Fibroblast of skin of back (primary cell): Measurements from ENCODE around the gene CNTN6. TPM values are rescaled to one million over a fixed set of nuclear protein-coding genes. Genes with fewer than 3 reads are reported as not detected.
A peak's percentile ranks its signal among the peaks of the same experiment; 100 is the strongest.

ENCODE experiments used
- DNase-seq: peaks from one replicate; pipeline ENCODE4 v3.0.0-alpha.2; 2013
- polyA plus RNA-seq, 2 experiments: library from polyadenylated mRNA; unstranded; fragments of 120-200 nt; gene quantifications; one replicate each; pipeline ENCODE4 v1.2.1, GENCODE V29; 2013; ENCODE audit not compliant: insufficient read length in 2 of 2

Gene CNTN6
- 3.3 TPM for polyA plus RNA-seq (2013, experiment 1 of 2; ENCODE audit: insufficient read length)
- 2.1 TPM for polyA plus RNA-seq (2013, experiment 2 of 2; ENCODE audit: insufficient read length)

DNA sequence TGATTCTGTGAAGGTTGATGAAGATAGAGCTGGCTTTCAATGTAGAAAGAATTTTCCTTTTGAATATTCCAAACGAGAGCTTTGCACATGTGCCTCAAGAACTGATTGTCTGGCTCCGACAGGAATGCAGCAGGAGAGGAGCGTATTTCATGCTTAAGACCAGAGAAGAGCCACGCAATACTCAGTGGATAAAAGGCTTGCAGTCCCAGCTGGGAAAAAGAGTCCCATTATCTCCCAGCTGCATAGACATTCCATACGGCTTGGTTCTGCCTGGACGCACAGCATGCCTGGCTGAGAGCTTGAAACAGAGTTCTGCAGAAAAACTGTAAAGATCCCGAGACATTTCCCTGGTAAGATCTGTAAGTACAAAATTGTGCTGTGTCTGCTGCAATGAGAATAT is at the start of gene CNTN6:
TSS of gene CNTN6 (plus strand) at position 254 of the 400 bp plus-strand sequence. CDS start 54,985 bp downstream, outside the sequence.
- peak; percentile 46 for DNase-seq

DNA sequence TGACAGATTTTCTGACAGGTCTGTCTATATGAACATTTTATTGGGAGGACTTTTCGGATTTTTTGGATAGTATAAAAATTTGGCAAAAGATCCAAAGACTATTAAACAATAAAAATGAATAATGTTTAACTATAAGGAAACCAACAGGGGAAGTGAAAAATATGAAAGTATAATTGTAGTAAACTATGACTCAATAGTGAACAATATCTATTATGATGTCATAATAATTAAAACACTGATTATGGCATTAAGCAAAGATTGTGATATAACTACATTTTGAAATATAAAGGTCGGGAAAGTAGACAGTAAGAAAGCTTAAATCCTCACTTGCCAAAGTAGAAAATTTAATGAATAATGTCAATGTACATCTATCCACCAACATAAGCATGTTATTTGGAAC is 44.3 kb upstream of the CNTN6 start:
- DNase-seq, result no peak

DNA sequence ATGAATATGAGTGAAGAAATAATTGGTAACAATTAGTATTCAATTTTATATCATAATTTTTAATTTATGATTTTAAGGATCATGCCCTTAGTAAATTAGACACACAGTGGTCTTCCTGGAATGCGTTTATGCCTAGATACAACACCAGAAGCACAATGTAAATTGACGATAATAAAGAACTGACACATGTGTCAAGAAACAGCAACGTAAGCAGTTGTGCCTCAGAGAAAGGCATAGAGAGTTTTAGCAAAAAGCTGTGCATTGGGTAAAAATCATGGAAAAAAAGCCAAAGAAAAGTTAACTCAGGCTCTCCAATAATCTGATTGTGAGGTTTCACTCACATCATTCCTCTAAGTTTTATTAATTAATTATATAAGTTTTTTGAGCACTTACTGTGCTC is 37.0 kb upstream of the CNTN6 start:
- no peak for DNase-seq

DNA sequence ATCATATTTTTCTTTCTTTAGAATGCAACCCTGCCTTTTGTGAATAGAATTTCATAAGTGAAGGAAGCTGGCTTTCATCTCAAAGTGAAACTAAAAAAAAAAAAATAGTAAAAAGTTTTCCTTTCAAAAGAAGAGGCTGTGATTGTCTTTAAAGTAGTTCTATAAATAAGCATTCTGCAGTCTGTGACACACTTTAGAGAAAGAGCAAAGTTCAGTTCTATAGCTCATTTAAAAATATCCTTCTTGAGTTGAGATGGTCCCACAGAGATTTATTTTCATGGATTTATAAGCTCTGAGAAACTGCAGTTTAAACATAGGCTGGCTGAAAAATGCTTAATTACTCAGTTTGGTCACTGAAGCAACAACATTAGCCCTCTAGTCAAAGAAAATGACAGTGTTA is 36.1 kb upstream of the CNTN6 start:
- no peak for DNase-seq

DNA sequence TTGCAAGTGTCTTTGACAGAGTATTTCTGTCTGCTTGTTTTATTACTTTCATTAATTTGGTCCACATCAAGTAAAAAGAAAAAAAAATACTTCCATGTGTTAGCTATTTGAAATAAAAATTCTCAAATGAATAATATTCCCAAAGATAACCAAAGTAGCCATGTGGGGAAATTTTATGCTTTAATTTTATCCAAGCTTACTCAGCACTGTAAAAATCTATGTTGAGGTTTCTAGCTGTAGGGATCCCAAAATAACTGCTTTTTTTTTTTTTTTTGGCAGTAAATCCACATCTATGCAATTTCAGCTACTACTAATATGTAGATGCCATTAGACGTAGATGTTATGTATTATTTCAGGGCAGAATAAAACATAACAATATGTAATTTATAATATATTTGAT is 35.4 kb upstream of the CNTN6 start:
- no peak for DNase-seq

DNA sequence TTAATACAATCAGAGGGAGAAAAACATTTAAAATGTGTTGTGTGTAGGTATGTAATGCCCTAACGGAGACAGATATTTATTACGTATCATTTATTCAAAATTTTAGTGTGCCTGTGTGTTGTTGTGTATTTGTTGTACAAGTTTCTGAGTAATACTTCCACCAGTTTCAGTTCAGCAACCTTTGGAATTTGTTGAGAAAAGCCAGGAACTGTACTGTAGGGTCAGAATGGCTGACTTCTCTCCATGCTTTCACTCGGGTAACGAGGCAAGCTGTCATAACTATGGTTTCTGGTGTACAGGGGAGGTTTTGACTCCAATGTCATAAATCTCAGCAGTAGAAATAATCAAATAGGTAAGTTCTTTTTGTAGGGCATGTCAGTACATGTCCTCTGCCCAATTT is 23.8 kb upstream of the CNTN6 start:
- no peak for DNase-seq

DNA sequence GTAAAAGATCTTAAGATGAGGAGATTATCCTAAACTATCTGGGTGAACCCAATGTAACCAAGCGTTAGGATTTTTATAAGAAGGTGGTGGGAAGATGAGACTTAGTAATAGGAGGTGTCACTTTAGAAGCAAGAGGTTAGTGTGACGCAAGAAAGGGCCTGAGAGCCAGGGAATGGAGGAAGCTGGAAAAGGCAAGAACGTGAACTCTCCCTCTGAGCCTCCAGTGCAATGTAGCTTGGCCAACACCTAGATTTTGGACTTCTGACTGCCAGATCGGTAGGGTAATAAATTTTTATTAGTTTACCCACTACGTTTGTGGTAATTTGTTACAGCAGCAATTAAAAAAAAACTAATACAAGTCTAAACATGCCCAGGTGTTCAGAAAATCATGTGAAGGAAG is 20.8 kb upstream of the CNTN6 start:
- no peak for DNase-seq

DNA sequence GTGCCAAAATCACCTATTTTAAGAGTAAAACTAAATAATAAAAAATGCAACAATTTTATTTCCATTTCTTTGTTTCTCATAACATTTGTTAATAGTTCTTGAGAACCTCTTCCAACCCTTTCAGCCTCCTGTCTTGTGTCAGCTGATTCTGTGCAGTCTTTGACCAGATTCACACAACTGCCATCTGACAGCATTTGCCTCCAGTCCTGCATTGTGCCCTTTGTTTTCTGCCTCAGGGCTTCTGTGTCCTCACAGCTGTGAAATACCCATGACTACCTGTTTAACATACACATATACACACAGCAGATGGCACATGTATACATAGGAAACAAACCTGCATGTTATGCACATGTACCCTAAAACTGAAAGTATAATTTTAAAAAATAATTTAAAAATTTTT is 13.2 kb upstream of the CNTN6 start:
- no peak for DNase-seq

DNA sequence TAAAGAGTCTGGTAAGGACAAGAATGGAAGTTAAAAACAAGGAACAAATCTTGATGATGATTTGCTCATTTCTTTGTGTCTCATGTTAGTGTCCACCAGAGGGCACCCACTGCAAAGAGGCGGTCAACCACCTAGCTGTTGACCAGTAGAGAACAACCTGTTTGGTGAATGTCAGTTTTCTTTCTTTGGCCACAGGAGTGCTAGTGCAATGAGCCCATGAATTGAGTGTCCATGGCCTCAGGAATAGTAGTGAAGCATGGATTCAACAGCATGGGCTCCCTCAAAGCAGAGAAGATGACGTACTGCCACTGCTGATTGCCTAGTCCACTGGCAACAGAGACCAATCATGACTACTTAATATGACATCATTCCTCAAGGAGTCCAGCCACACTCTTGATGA is 10.7 kb upstream of the CNTN6 start:
- peak; percentile 63 for DNase-seq

DNA sequence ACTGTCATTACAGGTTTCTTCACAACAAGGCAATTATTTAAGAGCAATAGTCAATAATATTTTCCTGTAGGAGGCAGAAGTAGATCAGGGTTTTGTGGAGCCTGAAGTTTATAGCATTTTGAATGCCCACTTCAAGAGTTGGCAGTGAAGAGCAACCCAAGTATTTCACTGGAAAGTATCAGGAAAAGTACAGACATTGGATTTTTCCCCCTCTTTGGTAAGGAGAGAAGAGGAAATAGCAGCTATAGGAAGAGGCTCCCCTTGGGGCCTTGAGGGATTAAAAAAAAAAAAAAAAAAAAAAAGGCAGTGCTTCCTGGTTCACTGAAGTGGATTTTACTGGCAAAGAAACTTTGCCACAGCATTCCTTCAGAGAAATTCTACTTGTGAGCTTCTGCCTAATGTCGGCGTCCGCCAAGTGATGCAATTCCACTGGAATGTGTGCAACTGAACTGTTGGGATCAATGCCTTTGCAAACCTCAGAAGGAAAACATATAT is 5.7 kb upstream of the CNTN6 start:
- peak; percentile 98 for DNase-seq

DNA sequence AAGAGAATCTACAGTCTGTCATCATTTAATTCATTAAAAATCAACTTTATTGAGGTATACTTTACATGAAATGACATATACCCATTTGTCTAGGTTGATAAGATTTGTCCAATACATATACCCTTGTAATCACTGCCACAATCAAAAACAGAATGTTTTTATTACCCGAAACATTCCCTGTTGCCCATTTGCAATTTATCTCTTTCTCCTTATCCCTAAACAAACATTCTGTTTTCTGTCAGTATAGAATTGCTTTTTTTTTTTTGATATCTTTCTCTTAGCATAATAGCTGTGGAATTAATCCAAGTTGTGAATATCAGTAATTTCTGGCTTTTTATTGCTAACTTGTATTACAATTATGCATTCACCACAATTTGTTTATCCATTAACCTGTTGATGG is 4.3 kb upstream of the CNTN6 start:
- no peak for DNase-seq

DNA sequence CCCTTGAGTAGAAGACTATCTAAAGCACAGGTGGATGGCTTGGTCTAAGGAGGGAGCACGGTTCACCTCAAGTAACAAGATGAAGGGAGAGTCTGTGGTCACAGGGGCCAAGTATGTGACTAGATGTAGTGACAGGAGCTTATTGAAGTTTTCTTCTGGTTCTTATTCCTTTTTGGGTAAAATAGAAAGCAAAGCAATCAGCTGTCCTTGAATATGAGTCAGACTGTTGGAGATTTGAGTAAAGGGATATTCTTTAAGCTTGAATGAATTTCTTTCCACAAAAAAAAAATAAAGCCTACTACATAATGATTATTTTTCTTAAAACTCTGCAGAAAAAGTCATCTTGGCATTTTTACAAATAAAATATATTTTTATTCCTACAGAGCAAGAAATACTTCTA is 1.5 kb upstream of the CNTN6 start:
- DNase-seq, result peak; percentile 54

DNA sequence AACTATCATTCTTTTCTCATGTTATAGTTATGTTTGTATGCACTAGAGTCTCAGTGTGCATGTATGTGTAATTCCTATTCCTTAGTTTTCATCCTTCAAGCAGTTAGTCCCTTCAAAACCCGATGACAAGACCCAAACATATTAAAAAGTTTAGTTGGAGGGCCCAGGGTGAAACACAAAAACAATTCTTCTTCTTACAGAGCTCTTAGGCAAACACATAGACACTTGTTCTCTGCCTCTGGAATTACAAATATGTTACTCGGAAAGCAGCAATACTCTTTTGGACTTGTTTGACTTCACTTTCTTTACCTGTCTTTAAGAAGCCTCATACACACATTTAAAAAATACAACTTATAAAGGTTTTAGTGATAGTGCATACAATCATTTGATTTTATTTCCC is 763 bp upstream of the CNTN6 start:
- no peak for DNase-seq

DNA sequence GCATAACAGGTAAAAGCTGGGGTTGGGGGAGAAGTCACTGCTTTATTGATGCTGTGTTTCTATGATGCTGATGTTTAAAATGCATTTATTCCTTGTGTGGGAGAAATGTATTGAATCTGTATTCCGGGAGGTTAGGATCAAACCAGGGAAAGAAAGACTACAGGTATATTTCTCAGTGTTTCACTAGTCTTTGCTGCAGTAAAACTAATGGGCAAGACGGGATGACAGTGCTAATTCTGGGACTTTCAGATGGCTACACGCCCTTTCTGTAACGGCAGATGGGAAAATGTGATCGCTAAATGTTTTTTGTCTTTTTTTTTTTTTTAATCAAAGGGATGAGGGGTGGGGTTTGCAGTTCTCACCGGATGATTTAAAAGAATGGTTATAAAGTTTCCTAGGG is 393 bp downstream of the CNTN6 start:
- no peak for DNase-seq

DNA sequence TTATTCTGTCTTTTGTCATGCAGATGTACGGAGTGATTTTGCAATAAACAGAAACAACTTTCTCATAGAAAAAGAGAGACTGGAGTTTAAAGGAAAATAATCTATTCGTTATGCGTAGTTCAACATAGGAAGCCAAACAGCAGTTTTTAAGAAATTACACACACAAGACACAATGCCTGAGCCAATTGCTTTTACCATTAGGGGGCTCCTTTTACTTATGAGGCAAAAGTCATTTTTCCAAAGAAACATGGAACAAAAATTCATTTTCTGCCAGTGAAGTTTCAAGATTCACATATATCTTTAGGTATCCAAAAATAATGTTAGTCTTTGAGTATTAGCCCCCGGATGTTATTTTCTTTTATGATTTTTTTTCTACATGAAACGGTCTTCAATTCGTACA is 10.7 kb downstream of the CNTN6 start:
- DNase-seq, result no peak

DNA sequence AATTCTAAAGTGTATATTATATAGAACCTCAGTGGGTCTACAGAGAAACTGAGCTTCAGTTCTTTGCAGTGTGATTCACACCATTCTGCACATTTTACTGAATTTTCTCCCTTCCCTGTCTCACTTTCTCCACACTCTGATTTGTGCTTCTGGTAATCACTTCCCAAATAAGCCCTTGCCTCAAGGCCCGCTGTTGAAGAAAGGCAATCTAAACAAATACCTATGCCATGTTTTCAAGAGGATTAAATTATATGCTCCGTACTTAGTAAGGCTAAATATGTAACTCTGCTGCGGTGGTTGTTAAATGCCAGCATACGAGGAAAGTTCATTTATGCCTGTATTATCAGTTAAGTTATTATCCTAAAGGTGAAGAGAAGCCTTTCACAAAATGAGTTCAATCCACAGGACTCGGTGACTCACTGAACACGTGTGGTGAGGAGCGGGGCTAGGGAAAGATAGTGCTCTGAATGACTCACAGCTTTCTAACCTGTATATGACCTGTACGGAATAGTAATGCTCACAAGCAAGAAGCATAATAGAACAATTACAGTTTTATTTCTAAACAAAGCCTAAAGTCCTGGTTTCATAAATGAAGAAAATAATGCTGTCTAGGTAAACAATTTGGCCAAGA is 25.1 kb downstream of the CNTN6 start:
- DNase-seq, result no peak

DNA sequence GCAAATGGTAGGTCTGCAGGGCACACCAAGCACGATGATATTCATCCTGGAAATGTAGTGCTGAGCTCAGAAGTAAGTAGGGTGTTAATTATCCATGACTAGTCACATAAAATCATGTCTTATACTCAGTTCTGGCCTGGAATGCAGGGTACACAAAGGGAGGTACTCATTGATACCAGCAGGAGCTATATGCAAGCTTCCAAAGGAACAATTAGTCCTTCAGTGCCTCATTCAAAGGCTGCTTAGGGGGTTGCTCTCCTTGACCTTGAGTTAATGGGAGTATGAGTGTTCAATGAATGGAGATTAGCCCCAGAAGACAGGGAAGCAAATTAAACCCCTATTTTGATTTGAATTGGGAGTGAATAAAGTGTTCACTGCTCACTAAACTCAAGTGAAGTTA is 38.3 kb downstream of the CNTN6 start:
- DNase-seq, result no peak

DNA sequence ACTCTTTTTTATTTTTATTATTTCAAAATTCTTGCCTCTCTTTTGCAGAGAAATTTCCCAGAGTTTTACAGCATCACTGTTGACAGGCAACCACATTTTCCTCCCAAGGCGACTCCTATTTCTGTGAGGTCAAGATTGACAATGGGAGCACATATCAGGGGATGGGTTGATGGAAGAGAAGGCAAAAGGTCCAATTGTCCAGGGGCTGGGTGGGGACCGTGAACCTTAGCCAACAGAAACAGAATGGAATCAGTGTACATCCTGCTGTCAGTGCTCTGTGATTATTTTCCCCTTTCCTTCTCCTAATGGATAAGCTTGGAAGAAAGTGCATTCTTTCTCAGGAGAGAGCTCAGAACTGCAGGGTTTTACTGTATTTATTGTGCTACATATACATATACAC is 42.4 kb downstream of the CNTN6 start:
- no peak for DNase-seq

DNA sequence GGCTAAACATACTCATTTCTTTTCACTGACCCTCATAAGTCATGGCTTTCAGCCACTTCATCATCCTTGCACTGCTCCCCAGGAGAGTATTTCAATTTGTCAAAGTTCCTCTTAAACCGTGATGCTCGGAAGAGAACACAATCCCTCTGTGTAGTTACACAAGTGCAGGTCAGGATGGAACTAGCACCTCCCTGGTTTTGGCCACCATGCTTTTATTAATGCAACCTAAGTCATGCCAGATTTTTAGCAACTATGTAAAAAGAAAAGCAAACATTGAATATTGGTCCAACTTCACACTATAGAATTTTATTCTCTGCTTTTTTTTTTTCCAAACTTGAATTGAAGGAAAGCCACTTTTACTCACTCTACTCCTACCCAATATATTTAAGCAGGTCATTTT is 45.2 kb downstream of the CNTN6 start:
- no peak for DNase-seq

DNA sequence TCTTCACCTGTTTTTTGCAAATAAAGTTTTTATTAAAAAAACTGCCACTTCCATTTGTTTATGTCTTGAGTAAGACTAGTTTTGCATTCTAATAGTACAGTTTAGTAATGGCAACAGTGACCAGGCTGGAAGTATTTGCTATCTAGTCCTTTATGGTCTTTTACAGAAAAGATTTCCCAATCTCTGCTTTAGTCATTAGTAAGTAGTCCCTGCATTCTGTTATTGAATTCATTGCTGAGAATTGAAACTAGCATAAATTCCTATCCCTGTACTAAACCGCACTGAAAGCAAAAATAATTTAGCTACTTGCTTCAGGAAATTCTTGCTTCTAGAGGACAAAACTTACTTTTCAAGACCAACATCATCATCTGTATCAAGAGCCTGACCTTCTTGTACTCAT is 46.2 kb downstream of the CNTN6 start:
- DNase-seq, result no peak

DNA sequence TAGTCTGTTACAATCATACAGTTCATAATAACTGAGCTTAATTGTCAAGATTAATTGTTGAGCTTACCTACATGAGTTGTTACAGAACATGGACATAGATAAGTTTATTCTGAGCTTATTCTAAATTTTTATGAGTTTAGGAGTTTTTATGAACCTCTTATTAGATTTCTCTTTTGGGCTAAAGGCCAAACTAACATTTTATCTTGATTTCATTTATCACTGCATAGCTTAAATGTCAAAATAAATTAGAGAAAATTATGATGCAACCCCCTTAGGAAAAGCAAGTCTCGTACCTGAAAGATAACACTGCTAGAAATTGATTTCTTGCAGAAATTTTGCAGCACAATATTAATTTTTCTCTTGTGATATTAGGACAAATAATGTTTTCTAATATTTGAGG is 54.5 kb downstream of the CNTN6 start:
- no peak for DNase-seq

DNA sequence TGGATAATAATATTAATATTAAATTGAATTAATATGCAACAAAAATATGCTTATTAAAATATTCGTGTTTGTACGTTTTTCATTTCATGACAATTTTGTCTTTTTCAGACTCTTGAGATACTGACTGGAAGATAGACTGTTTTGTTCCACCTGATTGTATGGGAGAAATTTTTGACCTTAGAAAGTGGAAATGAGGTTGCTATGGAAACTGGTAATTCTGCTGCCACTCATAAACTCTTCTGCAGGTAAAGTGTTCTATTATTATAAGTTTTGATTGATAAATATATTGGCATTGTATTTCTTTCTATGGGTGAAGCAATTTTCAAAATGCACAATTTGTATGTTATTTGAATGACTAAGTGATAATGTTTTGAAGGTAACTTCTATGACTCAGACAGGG is 55.0 kb downstream of the CNTN6 start:
- DNase-seq, result no peak

DNA sequence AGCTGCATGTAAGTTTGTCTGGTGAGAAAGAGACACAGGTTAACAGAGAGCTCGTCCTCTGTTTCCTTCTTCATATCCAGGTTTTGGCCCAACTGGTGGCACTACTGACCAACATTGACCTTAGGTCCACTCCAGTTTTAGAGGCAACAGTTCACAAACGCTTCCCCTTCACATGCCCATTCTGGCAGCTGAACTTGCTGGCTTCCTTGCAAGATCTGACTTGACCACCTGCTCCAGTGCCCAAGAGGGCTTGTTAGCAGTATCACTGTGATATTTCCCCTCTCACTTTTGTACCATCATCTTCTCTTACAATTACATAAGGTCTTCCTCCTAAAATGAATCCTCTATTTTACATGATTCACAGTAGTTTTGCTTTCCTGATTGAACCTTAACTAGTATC is 71.3 kb downstream of the CNTN6 start:
- no peak for DNase-seq

DNA sequence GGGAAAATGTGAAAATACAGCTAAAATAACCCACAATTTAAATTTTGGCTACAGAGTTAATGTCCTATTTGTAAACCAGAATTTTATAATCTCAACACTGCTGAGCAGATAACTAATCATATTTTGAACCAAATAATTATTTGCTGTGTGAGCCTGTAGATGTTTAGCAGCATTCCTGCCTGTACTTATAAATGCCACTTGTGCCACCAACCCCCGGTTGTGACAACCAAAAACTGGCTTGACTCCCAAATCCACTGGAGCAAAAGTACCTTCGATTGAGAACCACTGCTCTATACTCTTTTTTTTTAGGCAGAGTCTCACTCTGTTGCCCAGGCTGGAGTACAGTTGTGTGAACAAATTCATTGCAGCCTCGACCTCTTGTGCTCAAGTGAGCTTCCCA is 78.5 kb downstream of the CNTN6 start:
- DNase-seq, result no peak

DNA sequence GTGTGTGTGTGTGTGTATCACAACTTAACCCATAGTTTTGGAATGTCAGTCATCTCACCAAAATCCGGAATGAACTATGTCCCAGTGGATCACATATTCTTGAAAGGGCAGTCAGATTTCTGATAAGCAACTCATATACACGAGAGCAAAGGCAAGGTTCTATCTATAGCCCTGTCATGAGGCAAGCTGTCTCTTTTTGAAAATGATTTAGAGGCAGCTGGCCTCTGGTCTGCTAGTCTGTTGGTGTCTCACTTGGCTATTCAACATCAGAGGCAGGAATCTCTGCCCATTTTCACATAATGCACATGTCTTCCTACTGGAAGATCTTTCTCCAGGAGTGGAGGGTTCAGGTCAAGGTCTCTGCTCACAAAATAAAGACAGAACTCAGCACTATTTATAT is 79.8 kb downstream of the CNTN6 start:
- peak; percentile 12 for DNase-seq
